MCF 10A (cell line): ENCODE data around the gene GEMIN5. TPM values are rescaled to one million over a fixed set of nuclear protein-coding genes. Genes with fewer than 3 reads are reported as not detected.

Experiments used
- BruUV-seq: library from RNA; stranded (reverse); fragments of 400-500 nt; replicated peaks from 2 replicates; lab custom pipeline; 2021; lab: Mats Ljungman, UMichigan
- CTCF ChIA-PET: fragments of 300-600 bp; sonication (Branson Sonifier 250); formaldehyde crosslinking; extraction: SDS; loops from one replicate; lab custom pipeline; 2021; ENCODE audit warnings: antibody characterized with exemption, inconsistent platforms; lab: Yijun Ruan, JAX
- POLR2A ChIA-PET: fragments of 300-600, 350-650 bp; sonication (Branson Sonifier 250); formaldehyde crosslinking; extraction: SDS; loops from one replicate; lab custom pipeline; 2020; ENCODE audit warnings: antibody characterized with exemption, inconsistent platforms; lab: Yijun Ruan, JAX
- DNase-seq: peaks from one replicate; pipeline ENCODE4 v3.0.0-alpha.2; 2018; ENCODE audit not compliant: unreplicated experiment
- H3K27ac Mint-ChIP-seq: one replicate; pipeline ENCODE4 v1.8.0; 2022; ENCODE audit warnings: mild to moderate bottlenecking, low read depth, mixed read lengths; ENCODE audit not compliant: unreplicated experiment
- H3K27me3 Mint-ChIP-seq: one replicate; pipeline ENCODE4 v1.8.0; 2022; ENCODE audit warnings: mixed read lengths; ENCODE audit not compliant: insufficient read depth, unreplicated experiment
- H3K36me3 Mint-ChIP-seq: one replicate; pipeline ENCODE4 v1.8.0; 2022; ENCODE audit warnings: mild to moderate bottlenecking, moderate library complexity, mixed read lengths; ENCODE audit not compliant: insufficient read depth, unreplicated experiment
- H3K4me1 Mint-ChIP-seq: one replicate; pipeline ENCODE4 v1.8.0; 2022; ENCODE audit warnings: mixed read lengths; ENCODE audit not compliant: insufficient read depth, unreplicated experiment
- H3K4me3 Mint-ChIP-seq: one replicate; pipeline ENCODE4 v1.8.0; 2022; ENCODE audit warnings: mild to moderate bottlenecking, moderate library complexity, mixed read lengths; ENCODE audit not compliant: unreplicated experiment
- H3K9me3 Mint-ChIP-seq: one replicate; pipeline ENCODE4 v1.8.0; 2022; ENCODE audit warnings: mixed read lengths; ENCODE audit not compliant: unreplicated experiment
- intact Hi-C: fragments of 100-400 bp; cut with micrococcal nuclease; formaldehyde crosslinking; loops from 2 replicates; pipeline ENCODE4 v1.14.1; 2022
- total RNA-seq: library from RNA; stranded (reverse); gene quantifications from 2 replicates; pipeline ENCODE4 v1.2.3, GENCODE V29; 2022
- TF ChIP-seq, protein P1 (sequence below): fragments of 200-600 bp; IDR thresholded peaks from one replicate; pipeline ENCODE4 v1.8.0; 2022; ENCODE audit warnings: antibody characterized with exemption, mild to moderate bottlenecking; ENCODE audit not compliant: unreplicated experiment

The GEMIN5 gene
- total RNA-seq, 1 experiment from 2014 or later: 34.5 TPM

DNA sequence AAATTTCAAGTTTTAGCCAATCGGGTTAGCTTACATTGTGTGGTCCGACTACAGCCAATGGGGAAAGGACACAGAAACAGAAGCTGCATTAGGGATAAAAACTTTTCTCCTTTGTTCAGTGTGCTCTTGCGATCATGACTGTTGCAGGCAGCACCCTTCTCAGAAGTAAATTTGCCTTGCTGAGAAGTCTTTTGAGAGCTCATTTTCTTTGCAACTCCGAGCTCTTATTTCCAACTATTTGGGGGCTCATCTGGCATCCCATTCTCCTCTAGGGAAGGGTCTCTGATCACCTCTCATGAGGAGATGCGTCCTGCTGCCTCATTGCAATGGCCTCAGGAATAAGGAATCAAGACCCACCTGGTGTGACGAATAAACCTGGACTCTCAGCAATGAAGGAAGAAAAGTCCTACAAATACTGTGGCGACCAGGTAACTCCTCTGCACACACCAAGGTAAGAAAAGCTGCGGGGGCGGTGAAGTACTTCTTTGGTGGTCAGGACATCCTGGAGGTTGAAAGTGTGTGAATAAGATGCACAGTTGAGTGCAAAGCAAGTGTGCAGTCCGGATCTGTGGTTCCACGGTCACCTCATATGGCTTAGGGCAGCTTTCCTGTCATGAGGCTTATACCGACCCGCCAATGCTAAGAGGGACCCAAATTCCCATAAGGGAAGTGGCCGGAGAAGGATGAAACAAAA, 59.2 kb downstream of the GEMIN5 start:
- no peaks in the 10 kb centered on the region for H3K27me3 Mint-ChIP-seq
- TF ChIP-seq, protein P1, sequence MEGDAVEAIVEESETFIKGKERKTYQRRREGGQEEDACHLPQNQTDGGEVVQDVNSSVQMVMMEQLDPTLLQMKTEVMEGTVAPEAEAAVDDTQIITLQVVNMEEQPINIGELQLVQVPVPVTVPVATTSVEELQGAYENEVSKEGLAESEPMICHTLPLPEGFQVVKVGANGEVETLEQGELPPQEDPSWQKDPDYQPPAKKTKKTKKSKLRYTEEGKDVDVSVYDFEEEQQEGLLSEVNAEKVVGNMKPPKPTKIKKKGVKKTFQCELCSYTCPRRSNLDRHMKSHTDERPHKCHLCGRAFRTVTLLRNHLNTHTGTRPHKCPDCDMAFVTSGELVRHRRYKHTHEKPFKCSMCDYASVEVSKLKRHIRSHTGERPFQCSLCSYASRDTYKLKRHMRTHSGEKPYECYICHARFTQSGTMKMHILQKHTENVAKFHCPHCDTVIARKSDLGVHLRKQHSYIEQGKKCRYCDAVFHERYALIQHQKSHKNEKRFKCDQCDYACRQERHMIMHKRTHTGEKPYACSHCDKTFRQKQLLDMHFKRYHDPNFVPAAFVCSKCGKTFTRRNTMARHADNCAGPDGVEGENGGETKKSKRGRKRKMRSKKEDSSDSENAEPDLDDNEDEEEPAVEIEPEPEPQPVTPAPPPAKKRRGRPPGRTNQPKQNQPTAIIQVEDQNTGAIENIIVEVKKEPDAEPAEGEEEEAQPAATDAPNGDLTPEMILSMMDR: no peak
- H3K4me3 Mint-ChIP-seq: no peak overlapping the region
- H3K4me1 Mint-ChIP-seq: no peaks in the 10 kb centered on the region
- H3K27ac Mint-ChIP-seq: no peak overlapping the region
- H3K36me3 Mint-ChIP-seq: peaks cover 44% of the 10 kb centered on the region
- DNase-seq: peak; percentile 8
- intact Hi-C loops: no loop called here
- ChIA-PET POLR2A (interaction anchor here (0.6 to 0.8 kb wide), 2 partner anchors 10 to 1125 kb away, joined by 3 read pairs; no protein-coding TSS in a partner anchor), CTCF (interaction anchor here (0.6 to 2.0 kb wide), 4 partner anchors 11 to 248 kb away, joined by 3 to 5 read pairs (median 4); no protein-coding TSS in a partner anchor)
- TSS peak; percentile 11 for BruUV-seq
- H3K9me3 Mint-ChIP-seq: no peaks in the 10 kb centered on the region

- POLR2A ChIA-PET: no interaction called here
- Mint-ChIP-seq H3K9me3 (no peaks in the 10 kb centered on the region), H3K27me3 (no peaks in the 10 kb centered on the region), H3K36me3 (peaks cover 86% of the 10 kb centered on the region), H3K4me3 (no peak overlapping the region), H3K27ac (no peak overlapping the region), H3K4me1 (no peaks in the 10 kb centered on the region)
- intact Hi-C loops: no loop called here
- BruUV-seq: no TSS peak
- DNase-seq: no peak
- CTCF ChIA-PET: interaction anchor here (0.7 to 0.9 kb wide), 2 partner anchors 29 to 45 kb away, joined by 3 read pairs; no protein-coding TSS in a partner anchor
- TF ChIP-seq, protein P1: no peak
Measured at GRCh38 chr5:154873791-154874331, 64.2 kb downstream of the GEMIN5 start.

GRCh38 chr5:154871734-154872133, 66.3 kb downstream of the GEMIN5 start:
- Mint-ChIP-seq H3K4me3 (no peak overlapping the region), H3K27me3 (no peaks in the 10 kb centered on the region), H3K36me3 (peaks cover 99% of the 10 kb centered on the region), H3K27ac (no peak overlapping the region), H3K9me3 (no peaks in the 10 kb centered on the region), H3K4me1 (no peaks in the 10 kb centered on the region)
- CTCF ChIA-PET: interaction anchor here (1.1 kb wide), 1 partner anchor 222 kb away, joined by 3 read pairs; no protein-coding TSS in a partner anchor
- no TSS peak for BruUV-seq
- DNase-seq: no peak
- intact Hi-C loops: no loop called here
- TF ChIP-seq, protein P1: no peak
- POLR2A ChIA-PET: interaction anchor here (1.0 to 1.8 kb wide), 4 partner anchors 13 to 42 kb away, joined by 3 to 8 read pairs (median 4); no protein-coding TSS in a partner anchor

- DNase-seq: peak; percentile 38
- H3K36me3 Mint-ChIP-seq: peaks cover 99% of the 10 kb centered on the region
- peaks cover 12% of the 10 kb centered on the region for H3K4me1 Mint-ChIP-seq
- BruUV-seq: no TSS peak
- no peak overlapping the region for H3K27ac Mint-ChIP-seq
- no peaks in the 10 kb centered on the region for H3K27me3 Mint-ChIP-seq
- CTCF ChIA-PET: interaction anchor here (0.6 to 1.4 kb wide), 11 partner anchors 11 to 1532 kb away, joined by 3 to 8 read pairs (median 3); no protein-coding TSS in a partner anchor
- TF ChIP-seq, protein P1: peak; percentile 25
- no peaks in the 10 kb centered on the region for H3K9me3 Mint-ChIP-seq
- POLR2A ChIA-PET: interaction anchor here (0.6 to 2.3 kb wide), 5 partner anchors 8 to 219 kb away, joined by 3 to 10 read pairs (median 4); partner anchors contain the start of gene CNOT8
- H3K4me3 Mint-ChIP-seq: no peak overlapping the region
- intact Hi-C loops: no loop called here
Measured at GRCh38 chr5:154868702-154869101, 69.3 kb downstream of the GEMIN5 start.
